ENCODE measurements around the gene ANAPC13.

The ANAPC13 gene, protein sequence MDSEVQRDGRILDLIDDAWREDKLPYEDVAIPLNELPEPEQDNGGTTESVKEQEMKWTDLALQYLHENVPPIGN

GRCh38 chr3:134485718-134486576 lies at the start of gene ANAPC13, which contains the start of gene CEP63:
Gene ANAPC13, minus strand, starts transcription at chr3:134485985. Its CDS starts 3,081 bp downstream, at chr3:134482904.
Gene CEP63, plus strand, starts transcription at chr3:134486057. Its CDS starts 9,264 bp downstream, at chr3:134495321.
- DNase-seq: peak; percentile 99

- peak; percentile 6 for DNase-seq
Observed at GRCh38 chr3:134535186-134535970, 49.6 kb upstream of the ANAPC13 start.

DNA sequence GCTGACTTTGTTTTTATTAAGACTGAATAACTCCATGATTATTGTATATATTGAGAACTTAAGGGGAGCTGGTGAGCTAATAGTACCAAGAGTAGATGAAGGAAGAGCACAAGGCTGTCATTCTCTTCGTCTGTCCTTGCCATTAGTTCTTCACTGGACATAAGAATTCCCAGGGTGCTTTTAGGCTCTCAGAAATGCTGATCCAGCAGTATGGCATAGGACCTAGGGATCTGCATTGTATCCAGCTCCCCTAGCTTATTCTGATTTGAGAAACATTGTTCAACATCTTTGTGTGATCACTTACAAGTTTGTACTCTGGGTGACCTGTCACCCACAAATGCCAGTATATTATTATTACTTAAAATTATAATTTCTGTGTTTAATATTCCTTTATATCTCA lies 47.7 kb upstream of the ANAPC13 start:
- no peak for DNase-seq

DNA sequence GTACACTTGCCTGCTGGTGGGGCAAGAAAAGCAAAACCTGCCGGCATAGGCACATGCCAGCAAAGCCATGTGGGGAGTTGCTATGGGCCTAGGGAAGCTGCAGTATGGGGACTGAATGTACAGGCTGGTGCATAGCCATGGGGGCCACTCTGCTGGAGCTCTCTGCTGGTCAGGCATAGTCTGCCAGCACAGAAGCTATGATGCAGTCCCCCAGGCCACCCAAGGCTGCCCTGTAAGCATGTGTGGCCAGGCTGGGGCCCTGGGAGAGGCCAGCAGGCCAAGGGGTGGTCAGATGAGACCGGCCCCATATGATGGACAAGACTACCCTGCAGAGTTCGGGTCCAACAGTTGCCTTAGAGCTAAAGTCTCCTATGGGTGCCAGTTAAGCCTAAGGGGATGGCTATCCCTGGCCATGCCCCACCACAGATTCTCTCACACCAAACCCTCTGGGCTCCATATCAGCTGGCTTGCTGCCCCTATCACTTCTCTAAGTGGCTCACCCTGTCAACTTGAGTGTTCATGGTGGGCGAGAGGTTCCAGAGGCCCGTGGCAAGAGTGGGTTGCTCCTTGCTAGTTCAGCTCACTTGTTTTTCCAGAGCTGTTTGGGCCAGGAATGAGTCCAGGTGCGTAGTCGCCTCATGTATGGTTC lies 41.9 kb upstream of the ANAPC13 start:
- no peak for DNase-seq

DNA sequence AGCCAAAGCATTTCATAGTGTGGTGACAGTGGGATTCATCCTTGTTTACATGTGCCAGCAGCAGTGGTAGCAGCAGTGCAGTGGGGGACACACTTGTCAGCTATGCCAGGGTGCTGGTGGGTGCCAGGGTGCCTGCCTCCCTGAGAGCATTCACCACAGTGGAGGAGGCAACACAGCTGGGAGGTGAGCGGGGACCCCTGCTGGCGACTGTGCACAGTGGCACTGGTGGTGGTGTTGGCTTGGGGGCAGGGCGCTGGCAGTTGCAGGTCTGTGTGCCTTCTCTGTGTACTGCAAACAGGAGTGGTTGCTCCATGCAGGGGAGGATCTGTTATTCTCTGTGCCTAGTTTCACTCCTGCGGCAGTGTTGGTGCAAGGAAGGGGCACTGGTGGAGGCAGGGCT lies 41.3 kb upstream of the ANAPC13 start:
- DNase-seq: peak; percentile 38

DNA sequence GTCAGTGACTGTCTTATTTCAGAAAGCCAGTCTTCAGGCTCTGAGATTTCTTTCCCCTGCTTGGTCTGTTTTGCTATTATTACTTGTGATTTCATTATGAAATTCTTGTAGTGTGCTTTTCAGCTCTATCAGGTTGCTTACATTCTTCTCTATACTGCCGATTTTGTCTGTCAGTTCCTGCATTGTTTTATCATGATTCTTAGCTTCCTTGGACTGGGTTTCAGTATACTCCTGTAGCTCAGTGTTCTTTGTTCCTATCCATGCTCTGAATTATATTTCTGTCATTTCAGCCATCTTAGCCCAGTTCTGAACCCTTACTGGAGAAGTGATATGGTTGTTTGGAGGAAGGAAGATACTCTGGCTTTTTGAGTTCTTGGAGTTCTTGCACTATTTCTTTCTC lies 40.5 kb upstream of the ANAPC13 start:
- no peak for DNase-seq

DNA sequence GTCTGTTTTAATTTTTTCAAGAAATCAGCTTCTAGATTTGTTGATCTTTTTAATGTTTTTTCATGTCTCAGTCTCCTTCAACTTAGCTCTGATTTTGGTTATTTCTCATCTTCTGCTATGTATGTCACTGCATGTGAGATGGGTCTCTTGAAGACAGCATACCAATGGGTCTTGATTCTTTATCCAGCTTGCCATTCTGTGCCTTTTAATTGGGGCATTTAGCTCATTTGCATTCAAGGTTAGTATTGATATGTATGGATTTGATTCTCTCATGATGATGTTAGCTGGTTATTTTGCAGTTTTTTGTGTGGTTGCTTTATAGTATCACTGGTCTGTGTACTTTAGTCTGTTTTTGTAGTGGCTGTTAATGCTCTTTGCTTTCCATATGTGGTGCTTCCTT lies 39.5 kb upstream of the ANAPC13 start:
- no peak for DNase-seq

- no peak for DNase-seq
Observed at GRCh38 chr3:134522541-134522940, 36.8 kb upstream of the ANAPC13 start.

GRCh38 chr3:134517791-134518190 lies 32.0 kb upstream of the ANAPC13 start:
- DNase-seq: no peak

- DNase-seq: no peak
Observed at GRCh38 chr3:134516905-134517304, 31.1 kb upstream of the ANAPC13 start.

- no peak for DNase-seq
Observed at GRCh38 chr3:134511500-134511899, 25.7 kb upstream of the ANAPC13 start.

DNA sequence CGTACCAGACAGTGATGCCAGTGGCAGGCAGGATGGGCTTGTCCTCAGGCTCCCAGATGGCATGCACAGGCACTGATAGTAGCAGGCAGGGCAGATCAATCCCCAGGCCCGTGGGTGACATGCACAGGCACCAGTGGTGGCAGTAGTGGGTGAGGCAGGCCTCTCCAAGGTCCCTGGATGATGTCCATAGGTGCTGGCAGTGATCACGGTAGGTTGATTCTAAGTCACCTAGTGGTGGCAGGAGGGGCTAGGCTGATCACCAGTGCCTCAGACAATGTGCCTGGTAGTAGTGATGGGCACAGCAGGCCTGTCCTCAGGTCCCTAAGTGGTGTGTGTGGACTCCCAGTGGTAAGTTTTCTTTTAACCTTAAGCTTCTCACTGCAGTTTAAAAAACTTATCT lies 19.7 kb upstream of the ANAPC13 start:
- DNase-seq: peak; percentile 27

DNA sequence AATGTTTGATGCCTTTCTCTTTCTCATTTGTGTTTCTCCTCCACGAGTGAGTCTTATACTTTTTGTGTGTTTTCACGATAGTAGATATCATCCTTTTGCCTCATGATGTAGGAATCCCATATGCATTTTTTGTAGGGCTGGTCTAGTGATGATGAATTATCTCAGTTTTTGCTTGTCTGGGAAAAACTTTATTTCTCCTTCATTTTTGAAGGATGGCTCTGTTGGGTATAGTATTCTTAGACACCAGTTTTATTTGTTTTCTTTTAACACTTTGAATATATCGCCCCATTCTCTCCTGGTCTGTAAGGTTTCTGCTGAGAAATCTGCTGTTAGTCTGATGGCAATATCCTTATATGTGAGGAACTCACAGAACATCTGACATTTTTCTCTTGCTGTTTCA lies 18.3 kb upstream of the ANAPC13 start:
- no peak for DNase-seq

GRCh38 chr3:134503266-134503665 lies 17.5 kb upstream of the ANAPC13 start:
- DNase-seq: no peak

DNA sequence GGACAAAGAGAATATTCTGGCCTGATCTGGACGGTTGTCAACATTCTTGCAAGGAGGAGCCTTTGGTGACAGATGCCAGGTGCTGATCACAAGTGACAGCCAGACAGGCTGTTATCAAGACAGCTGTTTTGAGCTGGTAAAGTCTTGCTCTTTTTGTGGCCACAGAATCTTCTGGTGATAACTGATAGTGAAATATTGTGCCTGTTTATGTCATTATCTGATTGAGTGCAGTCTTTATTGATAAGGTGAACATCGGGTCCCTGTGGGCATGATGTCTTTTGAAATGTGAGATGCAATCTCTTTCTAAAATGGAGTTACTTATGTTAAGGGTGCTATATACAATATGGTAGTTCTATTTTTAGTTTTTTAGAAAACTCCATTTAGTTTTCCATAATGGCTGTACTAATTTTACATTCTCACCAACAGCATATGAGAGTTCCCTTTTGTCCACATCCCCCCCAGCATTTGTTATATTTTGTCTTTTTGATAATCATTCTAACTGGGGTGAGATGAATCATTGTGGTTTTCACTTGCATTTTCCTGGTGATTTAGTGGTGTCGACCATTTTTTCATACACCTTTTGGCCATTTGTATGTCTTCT lies 10.8 kb upstream of the ANAPC13 start:
- peak; percentile 94 for DNase-seq

GRCh38 chr3:134495980-134496379 lies 10.2 kb upstream of the ANAPC13 start:
- DNase-seq: no peak

DNA sequence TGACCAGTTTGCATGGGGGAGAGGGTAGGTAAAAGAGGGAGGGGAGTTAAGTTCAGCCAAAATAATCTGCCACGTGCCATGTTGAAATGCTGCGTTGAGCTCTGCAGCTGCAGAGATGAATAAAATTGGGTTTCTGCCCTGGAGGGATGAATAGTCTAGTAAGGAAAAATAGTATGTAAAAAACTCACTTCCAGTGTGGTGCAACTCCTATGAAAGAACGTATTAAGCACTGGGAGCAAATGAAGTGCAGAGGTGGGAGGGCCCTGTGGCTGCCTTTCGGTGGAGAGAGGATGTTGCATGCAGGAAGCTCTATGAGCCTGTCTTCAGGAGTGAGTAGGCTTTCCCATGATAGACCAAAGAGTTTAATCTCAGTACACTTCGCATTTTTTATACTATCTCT lies 8.7 kb upstream of the ANAPC13 start:
- no peak for DNase-seq

GRCh38 chr3:134487406-134487805 lies 1.6 kb upstream of the ANAPC13 start:
- peak; percentile 27 for DNase-seq

DNA sequence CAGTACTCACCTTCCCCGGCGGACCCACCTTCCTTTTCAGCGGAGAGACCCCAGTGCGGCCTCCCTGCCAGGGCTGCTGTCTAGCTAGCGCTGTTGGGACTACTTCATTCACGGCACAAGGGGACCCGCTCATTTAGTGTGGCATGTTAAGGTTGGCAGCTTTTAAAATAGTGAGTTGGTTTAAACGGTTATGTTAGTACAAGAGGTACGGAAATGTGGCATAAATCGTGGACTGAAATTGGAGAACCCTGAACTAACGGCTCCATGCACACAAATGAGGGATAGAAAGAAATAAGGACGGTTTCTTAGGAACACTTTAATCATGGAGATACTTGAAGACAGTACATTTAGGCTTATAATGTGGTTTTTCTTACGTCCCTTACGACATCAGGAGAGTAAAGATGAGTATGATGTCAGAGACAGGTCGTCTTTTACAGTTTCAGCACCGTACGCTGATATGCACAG lies 824 bp upstream of the ANAPC13 start:
- DNase-seq: peak; percentile 57

- DNase-seq: peak; percentile 53
Observed at GRCh38 chr3:134485075-134485717, 589 bp downstream of the ANAPC13 start.

GRCh38 chr3:134483195-134483900 lies 2.4 kb downstream of the ANAPC13 start:
- DNase-seq: no peak
